GM12878 (cell line): Measurements from ENCODE around the gene TSPAN12. TPM values are rescaled to one million over a fixed set of nuclear protein-coding genes. Genes with fewer than 3 reads are reported as not detected.

Experiments used
- ATAC-seq: fragments of 200-7000 bp; cut with Tn5 transposase; 3 replicates; pipeline ENCODE4 v1.9.1; 2020; ENCODE audit warnings: mild to moderate bottlenecking, moderate library complexity
- BruUV-seq: library from RNA; stranded (reverse); fragments of 400-500 nt; replicated peaks from 2 replicates; lab custom pipeline; 2021; lab: Mats Ljungman, UMichigan
- CTCF ChIA-PET: fragments of 300-600 bp; sonication (Branson Sonifier 250); formaldehyde crosslinking; extraction: SDS; loops from one replicate; lab custom pipeline; 2021; ENCODE audit warnings: inconsistent platforms; lab: Yijun Ruan, JAX
- POLR2A ChIA-PET: fragments of 350-600 bp; formaldehyde crosslinking; extraction: SDS; loops from one replicate; lab custom pipeline; 2021; ENCODE audit warnings: inconsistent platforms; lab: Charles Lee
- RAD21 ChIA-PET: fragments of 300-600 bp; sonication (Branson Sonifier 250); formaldehyde crosslinking; loops from one replicate; lab custom pipeline; 2023; ENCODE audit warnings: antibody characterized with exemption; ENCODE audit not compliant: unreplicated experiment; lab: Charles Lee
- SMC1A ChIA-PET: fragments of 300-600 bp; sonication (Branson Sonifier 250); formaldehyde crosslinking; loops from one replicate; lab custom pipeline; 2023; ENCODE audit not compliant: unreplicated experiment, uncharacterized antibody; lab: Charles Lee
- DNase-seq: peaks from one replicate; pipeline ENCODE4 v3.0.0-alpha.2; 2011; ENCODE audit warnings: low read depth, low spot score
- FAIRE-seq: peaks from 3 replicates; lab custom pipeline; 2011; peaks lifted over from hg19 to GRCh38; lab: Jason Lieb, UNC
- H2AFZ ChIP-seq: 2 replicates; pipeline ENCODE4 v1.6.0; 2011; ENCODE audit warnings: low read depth, low read length, control low read depth; ENCODE audit not compliant: control insufficient read depth
- H3K27ac ChIP-seq: 2 replicates; pipeline ENCODE4 v1.5.1; 2011; ENCODE audit warnings: control low read depth; ENCODE audit not compliant: control insufficient read depth, insufficient read depth
- H3K27me3 ChIP-seq, 2 experiments: replicated peaks in 1 of 2; 2 replicates each; pipeline versions ENCODE4 v1.6.0 to v1.6.1; 2011; ENCODE audit warnings: low read length in 1 of 2; ENCODE audit not compliant: control insufficient read depth in 2 of 2, insufficient read depth in 2 of 2
- H3K36me3 ChIP-seq, 2 experiments: 2 replicates each; pipeline ENCODE4 v1.5.1; 2011; ENCODE audit warnings: low read length in 1 of 2; ENCODE audit not compliant: control insufficient read depth in 2 of 2, insufficient read depth in 2 of 2
- H3K4me1 ChIP-seq: 2 replicates; pipeline ENCODE4 v1.6.1; 2011; ENCODE audit warnings: mild to moderate bottlenecking, low read length, moderate library complexity, mixed read lengths; ENCODE audit not compliant: control insufficient read depth, insufficient read depth
- H3K4me2 ChIP-seq: 2 replicates; pipeline ENCODE4 v1.6.0; 2011; ENCODE audit warnings: control low read depth; ENCODE audit not compliant: control insufficient read depth, insufficient read depth
- H3K4me3 ChIP-seq: fragments of 200-600 bp; sonication (generic); 2 replicates; pipeline ENCODE4 v1.5.1; 2016
- H3K79me2 ChIP-seq: 2 replicates; pipeline ENCODE4 v1.6.0; 2011; ENCODE audit warnings: low read length; ENCODE audit not compliant: control insufficient read depth, insufficient read depth
- H3K9ac ChIP-seq: 2 replicates; pipeline ENCODE4 v1.8.0; 2011; ENCODE audit warnings: low read length, control low read depth, mixed read lengths; ENCODE audit not compliant: control insufficient read depth, insufficient read depth
- H3K9me3 ChIP-seq: replicated peaks from 3 replicates; pipeline ENCODE4 v1.5.1; 2011; ENCODE audit warnings: mild to moderate bottlenecking, low read length; ENCODE audit not compliant: control insufficient read depth, insufficient read depth
- H4K20me1 ChIP-seq: 2 replicates; pipeline ENCODE4 v1.6.0; 2011; ENCODE audit not compliant: control insufficient read depth, insufficient read depth
- FOXK2 ChIP-seq: fragments of 450-650 bp; IDR thresholded peaks from 2 replicates; pipeline ENCODE4 v1.6.1; 2017; ENCODE audit warnings: mild to moderate bottlenecking, moderate library complexity
- KLF5 ChIP-seq: fragments of 450-650 bp; IDR thresholded peaks from 2 replicates; pipeline ENCODE4 v1.6.1; 2014; ENCODE audit warnings: mild to moderate bottlenecking; ENCODE audit not compliant: partially characterized antibody
- RELA ChIP-seq: fragments of 450-650 bp; IDR thresholded peaks from 2 replicates; pipeline ENCODE4 v1.8.0; 2014; ENCODE audit warnings: borderline replicate concordance; ENCODE audit not compliant: partially characterized antibody
- SMC3 ChIP-seq: IDR thresholded peaks from 2 replicates; pipeline ENCODE4 v1.6.1; 2011; ENCODE audit warnings: low read length, improper control_type of control experiment, borderline replicate concordance
- SP1 ChIP-seq: IDR thresholded peaks from one replicate; pipeline ENCODE4 v1.6.1; 2011; ENCODE audit warnings: low read depth, low read length
- TARDBP ChIP-seq: IDR thresholded peaks from 2 replicates; pipeline ENCODE4 v1.6.1; 2016; ENCODE audit warnings: borderline replicate concordance
- WGBS: methylation state at CpG from one replicate; pipeline ENCODE4 v1.1.6; 2016; ENCODE audit warnings: low lambda C conversion rate; ENCODE audit not compliant: insufficient replicate concordance, insufficient coverage; ENCODE audit errors: missing lambda C conversion rate; 5-methylcytosine and 5-hydroxymethylcytosine counted together
- in situ Hi-C: fragments of 300-500 bp; cut with MboI; formaldehyde crosslinking; loops from 9 replicates; pipeline ENCODE4 v1.14.3; 2018; ENCODE audit warnings: mixed read lengths
- intact Hi-C: fragments of 100-400 bp; cut with micrococcal nuclease; formaldehyde crosslinking; loops from one replicate; pipeline ENCODE4 v1.14.2; 2022; ENCODE audit not compliant: unreplicated experiment
- polyA plus RNA-seq, 11 experiments: library from polyadenylated mRNA; depleted of rRNA in 4 of 11; unstranded in 6 of 11; stranded (reverse) in 5 of 11; fragments of >200 nt; fragmentation: Nextera tagmentation in 4 of 11; fragmentation: Illumina TruSeq in 1 of 11; extraction: Ambion mirVana in 4 of 11; extraction: Trizol in 1 of 11; gene quantifications; 1 replicate in 1 of 11; 2 replicates in 10 of 11; pipeline versions ENCODE4 v1.2.1 to v1.2.3, GENCODE V29; 2011 to 2016; ENCODE audit warnings: inconsistent platforms in 2 of 11, missing spikeins in 2 of 11, low read depth in 1 of 11
- total RNA-seq, 4 experiments: library from RNA; depleted of rRNA in 3 of 4; stranded (reverse); fragments of >200 nt in 3 of 4; fragmentation: Illumina TruSeq in 1 of 4; extraction: Trizol in 1 of 4; gene quantifications; 2 replicates each; pipeline versions ENCODE4 v1.2.1 to v1.2.3, GENCODE V29; 2013 to 2021
- TF ChIP-seq, protein P1 (sequence below): fragments of 450-650 bp; IDR thresholded peaks from 2 replicates; pipeline ENCODE4 v1.6.1; 2016; ENCODE audit warnings: mild to moderate bottlenecking, moderate library complexity, borderline replicate concordance

The TSPAN12 gene
- total and polyA plus RNA-seq, 10 of the 15 experiments (the other 5 are each of a cell fraction or from before 2014, with no cell fraction given): 0.67 to 110 (median 1.3) TPM

DNA sequence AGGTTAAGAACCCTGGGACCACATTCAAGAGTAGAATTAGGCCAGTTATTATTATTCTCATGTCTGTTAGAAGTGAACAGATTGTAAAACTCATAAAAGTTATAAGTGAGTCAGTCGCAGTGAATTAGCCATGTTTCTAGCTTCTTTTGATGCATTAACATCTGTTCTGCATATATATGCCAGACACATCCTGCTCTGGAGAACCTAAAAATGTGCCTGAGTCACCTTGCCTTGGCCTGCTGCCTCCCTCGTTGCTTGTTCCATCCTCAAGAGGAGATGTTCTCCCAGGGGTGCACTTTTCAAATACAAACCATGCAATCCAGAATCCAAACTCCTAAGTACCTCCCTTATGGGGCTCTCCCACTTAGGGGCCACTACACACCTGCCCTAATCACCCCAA is 14.8 kb downstream of the TSPAN12 start:
- RAD21 ChIA-PET: interaction anchor here (0.6 to 2.0 kb wide), 6 partner anchors 9 to 88 kb away, joined by 3 to 26 read pairs (median 10); no protein-coding TSS in a partner anchor
- FAIRE-seq: no peak
- 76% methylated on average over 2 of the region's 2 CpGs for WGBS

More for the DNA sequence above, 14.8 kb downstream of the TSPAN12 start:
- Histone ChIP-seq H3K27ac (no peak overlapping the region), H4K20me1 (no peaks in the 10 kb centered on the region), H3K9me3 (peaks cover 9% of the 10 kb centered on the region; the same call in 2 of the 3 replicates), H3K36me3 (no peaks in the 10 kb centered on the region; a peak in 2 of 4 replicates), H3K79me2 (no peaks in the 10 kb centered on the region), H3K9ac (no peak overlapping the region), H3K4me2 (no peak overlapping the region), H3K4me1 (no peaks in the 10 kb centered on the region), H3K4me3 (no peak overlapping the region), H3K27me3 (no peaks in the 10 kb centered on the region), H2AFZ (no peak overlapping the region)
- TF ChIP-seq, protein P1, sequence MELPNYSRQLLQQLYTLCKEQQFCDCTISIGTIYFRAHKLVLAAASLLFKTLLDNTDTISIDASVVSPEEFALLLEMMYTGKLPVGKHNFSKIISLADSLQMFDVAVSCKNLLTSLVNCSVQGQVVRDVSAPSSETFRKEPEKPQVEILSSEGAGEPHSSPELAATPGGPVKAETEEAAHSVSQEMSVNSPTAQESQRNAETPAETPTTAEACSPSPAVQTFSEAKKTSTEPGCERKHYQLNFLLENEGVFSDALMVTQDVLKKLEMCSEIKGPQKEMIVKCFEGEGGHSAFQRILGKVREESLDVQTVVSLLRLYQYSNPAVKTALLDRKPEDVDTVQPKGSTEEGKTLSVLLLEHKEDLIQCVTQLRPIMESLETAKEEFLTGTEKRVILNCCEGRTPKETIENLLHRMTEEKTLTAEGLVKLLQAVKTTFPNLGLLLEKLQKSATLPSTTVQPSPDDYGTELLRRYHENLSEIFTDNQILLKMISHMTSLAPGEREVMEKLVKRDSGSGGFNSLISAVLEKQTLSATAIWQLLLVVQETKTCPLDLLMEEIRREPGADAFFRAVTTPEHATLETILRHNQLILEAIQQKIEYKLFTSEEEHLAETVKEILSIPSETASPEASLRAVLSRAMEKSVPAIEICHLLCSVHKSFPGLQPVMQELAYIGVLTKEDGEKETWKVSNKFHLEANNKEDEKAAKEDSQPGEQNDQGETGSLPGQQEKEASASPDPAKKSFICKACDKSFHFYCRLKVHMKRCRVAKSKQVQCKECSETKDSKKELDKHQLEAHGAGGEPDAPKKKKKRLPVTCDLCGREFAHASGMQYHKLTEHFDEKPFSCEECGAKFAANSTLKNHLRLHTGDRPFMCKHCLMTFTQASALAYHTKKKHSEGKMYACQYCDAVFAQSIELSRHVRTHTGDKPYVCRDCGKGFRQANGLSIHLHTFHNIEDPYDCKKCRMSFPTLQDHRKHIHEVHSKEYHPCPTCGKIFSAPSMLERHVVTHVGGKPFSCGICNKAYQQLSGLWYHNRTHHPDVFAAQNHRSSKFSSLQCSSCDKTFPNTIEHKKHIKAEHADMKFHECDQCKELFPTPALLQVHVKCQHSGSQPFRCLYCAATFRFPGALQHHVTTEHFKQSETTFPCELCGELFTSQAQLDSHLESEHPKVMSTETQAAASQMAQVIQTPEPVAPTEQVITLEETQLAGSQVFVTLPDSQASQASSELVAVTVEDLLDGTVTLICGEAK: no peak
- TF ChIP-seq KLF5: no peak
- no peak for TF ChIP-seq RELA
- no peak for TF ChIP-seq TARDBP
- TF ChIP-seq SP1: no peak
- TF ChIP-seq SMC3: no peak
- TF ChIP-seq FOXK2: no peak
- in situ Hi-C loops (no loop called here), intact Hi-C loops (no loop called here)
- DNase-seq: no peak
- SMC1A ChIA-PET: interaction anchor here (0.9 to 2.3 kb wide), 10 partner anchors 9 to 402 kb away, joined by 3 to 24 read pairs (median 6); no protein-coding TSS in a partner anchor
- BruUV-seq: no TSS peak
- POLR2A ChIA-PET: interaction anchor here (0.8 to 1.6 kb wide), 2 partner anchors 8 to 12 kb away, joined by 4 to 15 read pairs; no protein-coding TSS in a partner anchor
- ATAC-seq: no peak
- CTCF ChIA-PET: interaction anchor here (0.6 to 2.3 kb wide), 5 partner anchors 8 to 51 kb away, joined by 3 to 14 read pairs (median 12); no protein-coding TSS in a partner anchor
